Vagina (tissue), 2 donors: ENCODE measurements around the gene L1CAM. TPM values are rescaled to one million over a fixed set of nuclear protein-coding genes. Genes with fewer than 3 reads are reported as not detected.

Experiments used
- DNase-seq, 2 donors: peaks; one replicate each; pipeline ENCODE4 v3.0.0-alpha.2; 2017; ENCODE audit errors: extremely low spot score in 2 of 2
- H3K27ac ChIP-seq: fragments of 200-600 bp; sonication (generic); one replicate; pipeline ENCODE4 v1.5.1; 2019
- H3K27me3 ChIP-seq: fragments of 200-600 bp; sonication (generic); one replicate; pipeline ENCODE4 v1.5.1; 2019
- H3K36me3 ChIP-seq, 2 donors: fragments of 200-600 bp; sonication (generic); one replicate each; pipeline ENCODE4 v1.5.1; 2017 to 2019
- H3K4me1 ChIP-seq: fragments of 200-600 bp; sonication (generic); one replicate; pipeline ENCODE4 v1.5.1; 2019
- H3K4me3 ChIP-seq, 2 donors: fragments of 200-600 bp; sonication (generic); 1 replicate in 1 of 2; 2 replicates in 1 of 2; pipeline ENCODE4 v1.5.1; 2016 to 2019
- H3K9me3 ChIP-seq: fragments of 200-600 bp; sonication (generic); one replicate; pipeline ENCODE4 v1.5.1; 2019
- POLR2A ChIP-seq, 2 donors: fragments of 450-650 bp; IDR thresholded peaks; one replicate each; pipeline ENCODE4 v1.6.1; 2017; ENCODE audit warnings: antibody characterized with exemption in 2 of 2, mild to moderate bottlenecking in 2 of 2, moderate library complexity in 2 of 2
- POLR2AphosphoS5 ChIP-seq, 2 donors: sonication (generic); formaldehyde crosslinking; IDR thresholded peaks; one replicate each; pipeline ENCODE4 v1.9.0; 2017; ENCODE audit warnings: antibody characterized with exemption in 2 of 2, mild to moderate bottlenecking in 2 of 2, low read depth in 1 of 2; ENCODE audit not compliant: insufficient read depth in 1 of 2
- intact Hi-C: fragments of 100-400 bp; cut with DNase I; formaldehyde crosslinking; loops from one replicate; pipeline ENCODE4 v1.15.1; 2023
- total RNA-seq: library from RNA; depleted of rRNA; stranded (reverse); fragments of >200 nt; gene quantifications from one replicate; pipeline ENCODE4 v1.2.3, GENCODE V29; 2016
- TF ChIP-seq, protein P1 (sequence below), 3 experiments: fragments of 450-650 bp in 2 of 3; fragments of 200-600 bp in 1 of 3; sonication (generic) in 1 of 3; IDR thresholded peaks; one replicate each; pipeline ENCODE4 v1.5.1; 2017 to 2019; ENCODE audit warnings: antibody characterized with exemption in 3 of 3, mild to moderate bottlenecking in 2 of 3, moderate library complexity in 2 of 3

The L1CAM gene
- total RNA-seq, 1 donor from 2014 or later, result 9.6 TPM

GRCh38 chrX:153903238-153903980, 17.4 kb upstream of the L1CAM start:
- H3K4me1 ChIP-seq, result peaks cover 18% of the 10 kb centered on the region
- H3K9me3 ChIP-seq, result no peaks in the 10 kb centered on the region
- H3K36me3 ChIP-seq, result no peaks in the 10 kb centered on the region
- TF ChIP-seq POLR2A (IDR thresholded peaks at IDR 0.05) (no peak), POLR2AphosphoS5 (IDR thresholded peaks at IDR 0.05; ENCODE audit: insufficient read depth in 1 of 2, low read depth in 1 of 2) (no peak)
- intact Hi-C loops, result no loop called here
- DNase-seq, result no peak
- peak overlapping the region; percentile 39 for H3K27ac ChIP-seq
- no peak overlapping the region for H3K4me3 ChIP-seq
- H3K27me3 ChIP-seq, result no peaks in the 10 kb centered on the region

DNA sequence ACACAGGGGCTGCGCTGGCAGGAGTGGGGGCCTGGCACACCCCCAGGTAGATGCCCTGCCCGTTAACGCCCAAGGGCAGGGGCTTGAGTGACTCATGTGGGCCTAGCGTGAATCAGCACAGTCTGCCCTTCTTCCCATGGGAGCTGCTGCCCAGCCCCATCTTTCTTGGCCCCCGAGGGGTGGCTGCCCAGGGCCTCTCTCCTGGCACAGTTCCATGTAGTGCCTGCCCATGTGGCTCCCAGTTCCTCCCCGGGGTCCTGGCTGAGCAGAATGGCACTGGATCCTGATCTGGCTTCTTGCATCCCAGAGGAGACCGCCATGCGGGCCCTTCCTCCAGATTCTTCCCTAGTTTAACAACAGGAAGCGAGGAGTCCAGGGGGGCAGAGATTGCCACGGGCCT, 16.4 kb upstream of the L1CAM start:
- Histone ChIP-seq H3K4me1 (peaks cover 18% of the 10 kb centered on the region), H3K9me3 (no peaks in the 10 kb centered on the region), H3K4me3 (no peak overlapping the region), H3K27ac (peak overlapping the region; percentile 17), H3K27me3 (no peaks in the 10 kb centered on the region), H3K36me3 (no peaks in the 10 kb centered on the region)
- TF ChIP-seq POLR2A (IDR thresholded peaks at IDR 0.05) (no peak), POLR2AphosphoS5 (IDR thresholded peaks at IDR 0.05; ENCODE audit: insufficient read depth in 1 of 2, low read depth in 1 of 2) (no peak)
- TF ChIP-seq, protein P1, sequence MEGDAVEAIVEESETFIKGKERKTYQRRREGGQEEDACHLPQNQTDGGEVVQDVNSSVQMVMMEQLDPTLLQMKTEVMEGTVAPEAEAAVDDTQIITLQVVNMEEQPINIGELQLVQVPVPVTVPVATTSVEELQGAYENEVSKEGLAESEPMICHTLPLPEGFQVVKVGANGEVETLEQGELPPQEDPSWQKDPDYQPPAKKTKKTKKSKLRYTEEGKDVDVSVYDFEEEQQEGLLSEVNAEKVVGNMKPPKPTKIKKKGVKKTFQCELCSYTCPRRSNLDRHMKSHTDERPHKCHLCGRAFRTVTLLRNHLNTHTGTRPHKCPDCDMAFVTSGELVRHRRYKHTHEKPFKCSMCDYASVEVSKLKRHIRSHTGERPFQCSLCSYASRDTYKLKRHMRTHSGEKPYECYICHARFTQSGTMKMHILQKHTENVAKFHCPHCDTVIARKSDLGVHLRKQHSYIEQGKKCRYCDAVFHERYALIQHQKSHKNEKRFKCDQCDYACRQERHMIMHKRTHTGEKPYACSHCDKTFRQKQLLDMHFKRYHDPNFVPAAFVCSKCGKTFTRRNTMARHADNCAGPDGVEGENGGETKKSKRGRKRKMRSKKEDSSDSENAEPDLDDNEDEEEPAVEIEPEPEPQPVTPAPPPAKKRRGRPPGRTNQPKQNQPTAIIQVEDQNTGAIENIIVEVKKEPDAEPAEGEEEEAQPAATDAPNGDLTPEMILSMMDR (IDR thresholded peaks at IDR 0.05), result no peak
- intact Hi-C loops, result no loop called here
- no peak for DNase-seq

- TF ChIP-seq, protein P1 (IDR thresholded peaks at IDR 0.05), result no peak
- TF ChIP-seq POLR2A (IDR thresholded peaks at IDR 0.05) (no peak), POLR2AphosphoS5 (IDR thresholded peaks at IDR 0.05; ENCODE audit: insufficient read depth in 1 of 2, low read depth in 1 of 2) (no peak)
- H3K27me3 ChIP-seq, result no peaks in the 10 kb centered on the region
- H3K4me1 ChIP-seq, result peaks cover 18% of the 10 kb centered on the region
- no peak for DNase-seq
- H3K9me3 ChIP-seq, result no peaks in the 10 kb centered on the region
- H3K4me3 ChIP-seq, result no peak overlapping the region
- no peak overlapping the region for H3K27ac ChIP-seq
- intact Hi-C loops, result no loop called here
- no peaks in the 10 kb centered on the region for H3K36me3 ChIP-seq
Observed at GRCh38 chrX:153901753-153902140, 15.8 kb upstream of the L1CAM start.

DNA sequence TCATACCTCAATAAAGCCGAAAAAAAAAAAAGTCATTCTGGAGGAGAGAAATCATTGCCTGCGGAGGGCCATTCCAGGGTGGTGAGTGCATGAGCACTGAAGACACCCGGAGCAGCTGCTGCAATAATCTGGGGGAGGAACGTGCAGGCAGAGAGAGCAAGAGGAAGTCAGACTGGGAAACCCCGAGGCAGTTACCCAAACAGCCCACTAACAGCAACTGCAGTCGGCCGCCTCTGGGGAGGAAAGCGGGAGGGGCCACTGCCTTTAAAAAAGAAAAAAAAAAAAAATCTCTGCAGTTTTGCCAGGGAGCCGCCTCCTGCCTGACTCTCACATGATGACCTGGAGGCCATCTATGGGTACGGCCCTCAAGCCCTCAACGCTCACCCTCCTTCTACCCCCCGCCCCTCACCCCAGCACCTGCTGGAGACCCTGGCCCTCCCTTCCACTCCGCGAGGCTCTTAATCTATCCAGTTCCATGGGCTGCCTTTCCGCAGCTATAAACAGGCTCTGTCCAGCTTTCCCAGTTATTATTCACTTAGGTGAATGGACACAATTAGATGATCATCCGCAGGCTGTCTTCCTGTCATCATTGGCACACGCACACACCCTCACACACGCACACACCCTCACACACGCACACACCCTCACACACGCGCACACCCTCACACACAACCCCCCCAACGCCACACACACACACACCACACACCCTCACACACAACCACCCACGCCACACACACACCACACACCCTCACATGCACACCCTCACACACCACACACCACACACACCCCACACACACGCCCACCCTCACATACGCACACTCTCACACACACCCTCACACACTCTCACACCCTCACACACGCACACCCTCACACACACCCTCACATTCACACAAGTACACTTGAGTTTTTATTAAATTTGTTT, 15.1 kb upstream of the L1CAM start:
- Histone ChIP-seq H3K4me3 (no peak overlapping the region), H3K36me3 (no peaks in the 10 kb centered on the region), H3K27ac (no peak overlapping the region), H3K9me3 (no peaks in the 10 kb centered on the region), H3K27me3 (no peaks in the 10 kb centered on the region), H3K4me1 (peaks cover 18% of the 10 kb centered on the region)
- DNase-seq, result no peak
- intact Hi-C loops, result no loop called here
- TF ChIP-seq POLR2AphosphoS5 (IDR thresholded peaks at IDR 0.05; ENCODE audit: insufficient read depth in 1 of 2, low read depth in 1 of 2) (peak in 1 of 2 donors; percentile 31), POLR2A (IDR thresholded peaks at IDR 0.05) (no peak)
- TF ChIP-seq, protein P1 (IDR thresholded peaks at IDR 0.05), result no peak

- intact Hi-C loops, result no loop called here
- Histone ChIP-seq H3K9me3 (no peaks in the 10 kb centered on the region), H3K36me3 (no peaks in the 10 kb centered on the region), H3K4me3 (no peak overlapping the region), H3K27ac (no peak overlapping the region), H3K27me3 (no peaks in the 10 kb centered on the region), H3K4me1 (peaks cover 6% of the 10 kb centered on the region)
- TF ChIP-seq POLR2A (IDR thresholded peaks at IDR 0.05), result no peak
- TF ChIP-seq, protein P1 (IDR thresholded peaks at IDR 0.05), result no peak
- TF ChIP-seq POLR2AphosphoS5 (IDR thresholded peaks at IDR 0.05; ENCODE audit: insufficient read depth in 1 of 2, low read depth in 1 of 2), result no peak
- no peak for DNase-seq
Observed at GRCh38 chrX:153897899-153898298, 11.9 kb upstream of the L1CAM start.
